Measurements from ENCODE around the gene LRP1B. TPM values are rescaled to one million over a fixed set of nuclear protein-coding genes. Genes with fewer than 3 reads are reported as not detected.

The LRP1B gene
- total RNA-seq, 1 experiment from 2014 or later, result 0.52 TPM

- H3K36me3 Mint-ChIP-seq, result no peaks in the 10 kb centered on the region
- no peak for TF ChIP-seq ZBTB43 (CRISPR knock-in tag; IDR thresholded peaks at IDR 0.05)
- no peak for TF ChIP-seq ZNF263 (CRISPR knock-in tag; IDR thresholded peaks at IDR 0.05; ENCODE audit: low read depth)
- TF ChIP-seq SMAD4 (CRISPR knock-in tag; IDR thresholded peaks at IDR 0.05), result no peak
- TF ChIP-seq ZNF512 (CRISPR knock-in tag; IDR thresholded peaks at IDR 0.05; ENCODE audit: borderline replicate concordance), result no peak
- TF ChIP-seq NR1H2 (CRISPR knock-in tag; IDR thresholded peaks at IDR 0.05), result no peak
- peaks cover 4% of the 10 kb centered on the region; the same call in 1 of the 2 replicates for H3K9me3 Mint-ChIP-seq
- ChIA-PET CTCF (no interaction called here), POLR2A (interaction anchor here (0.6 kb wide), 1 partner anchor 30 kb away, joined by 3 read pairs; no protein-coding TSS in a partner anchor)
- H3K4me3 Mint-ChIP-seq, result no peak overlapping the region
- ATAC-seq (no peak), DNase-seq (ENCODE audit: low spot score) (no peak)
- no peaks in the 10 kb centered on the region for H3K27me3 Mint-ChIP-seq (ENCODE audit: low read depth)
- H3K27ac Mint-ChIP-seq, result no peak overlapping the region
- no peaks in the 10 kb centered on the region for H3K4me1 Mint-ChIP-seq
Observed at GRCh38 chr2:141423124-141423523, 707.7 kb downstream of the LRP1B start.

- POLR2A ChIA-PET, result no interaction called here
- no peak for TF ChIP-seq STAT6 (CRISPR knock-in tag; conservative IDR thresholded peaks at IDR 0.05; ENCODE audit: low read depth)
Observed at GRCh38 chr2:141417246-141417797, 713.5 kb downstream of the LRP1B start.

GRCh38 chr2:141411419-141411818 lies 719.4 kb downstream of the LRP1B start:
- CTCF ChIA-PET, result no interaction called here
- no peaks in the 10 kb centered on the region for H3K36me3 Mint-ChIP-seq
- no peaks in the 10 kb centered on the region for H3K27me3 Mint-ChIP-seq (ENCODE audit: low read depth)
- POLR2A ChIA-PET, result no interaction called here
- no peak overlapping the region for H3K27ac Mint-ChIP-seq
- ATAC-seq, result no peak
- DNase-seq (ENCODE audit: low spot score), result no peak
- no peaks in the 10 kb centered on the region for H3K4me1 Mint-ChIP-seq
- no peak overlapping the region for H3K4me3 Mint-ChIP-seq
- H3K9me3 Mint-ChIP-seq, result peaks cover 10% of the 10 kb centered on the region
- TF ChIP-seq E2F1 (CRISPR knock-in tag; IDR thresholded peaks at IDR 0.05), result no peak
- no peak for TF ChIP-seq ATF3 (CRISPR knock-in tag; conservative IDR thresholded peaks at IDR 0.05)
- TF ChIP-seq KAT7 (CRISPR knock-in tag; IDR thresholded peaks at IDR 0.05; ENCODE audit: borderline replicate concordance), result no peak
- no peak for TF ChIP-seq IRF1 (CRISPR knock-in tag; IDR thresholded peaks at IDR 0.05)
- TF ChIP-seq USF2 (CRISPR knock-in tag; IDR thresholded peaks at IDR 0.05), result no peak
- no peak for TF ChIP-seq ZNF121 (CRISPR knock-in tag; IDR thresholded peaks at IDR 0.05)
- TF ChIP-seq PRDM15 (CRISPR knock-in tag; IDR thresholded peaks at IDR 0.05), result no peak
- TF ChIP-seq E2F4 (CRISPR knock-in tag; IDR thresholded peaks at IDR 0.05; ENCODE audit: borderline replicate concordance, low read depth), result no peak
- no peak for TF ChIP-seq GRHL2 (CRISPR knock-in tag; IDR thresholded peaks at IDR 0.05; ENCODE audit: insufficient replicate concordance, severe bottlenecking)

More at GRCh38 chr2:141417246-141417797, 713.5 kb downstream of the LRP1B start:
- DNase-seq (ENCODE audit: low spot score) (no peak), ATAC-seq (no peak)
- Mint-ChIP-seq H3K4me3 (no peak overlapping the region), H3K27ac (no peak overlapping the region), H3K4me1 (no peaks in the 10 kb centered on the region), H3K9me3 (peaks cover 10% of the 10 kb centered on the region), H3K27me3 (ENCODE audit: low read depth) (no peaks in the 10 kb centered on the region), H3K36me3 (no peaks in the 10 kb centered on the region)
- CTCF ChIA-PET, result no interaction called here

Measured in WTC11 (cell line).